ENCODE measurements around the gene C19orf12. TPM values are rescaled to one million over a fixed set of nuclear protein-coding genes. Genes with fewer than 3 reads are reported as not detected.
"Not testable (repeated sequence)": the region's sequence is repeated elsewhere in the genome, so short reads cannot be mapped to it uniquely, and the experiment has no call there.

C19orf12 gene
- total RNA-seq, 1 donor from 2014 or later, result 14.2 TPM

GRCh38 chr19:29711584-29712132, 3.4 kb downstream of the C19orf12 start:
- intact Hi-C loops (cut with DNase I), result loop anchor here (10.0 kb wide), 1 partner anchor 47 kb away; the partner anchor contains the start of gene PLEKHF1
- Histone ChIP-seq H3K27me3 (no peaks in the 10 kb centered on the region), H3K36me3 (no peaks in the 10 kb centered on the region), H3K4me1 (peaks cover 29% of the 10 kb centered on the region), H3K4me3 (no peak overlapping the region), H3K27ac (no peak overlapping the region), H3K9me3 (no peaks in the 10 kb centered on the region)
- TF ChIP-seq CTCF (IDR thresholded peaks at IDR 0.05), result no peak
- no peak for TF ChIP-seq POLR2A (IDR thresholded peaks at IDR 0.05)
- no peak for DNase-seq (ENCODE audit: extremely low spot score in 2 of 2)

GRCh38 chr19:29709440-29709798, 5.6 kb downstream of the C19orf12 start:
- H3K4me3 ChIP-seq; intact Hi-C loops (cut with DNase I); DNase-seq (ENCODE audit: extremely low spot score in 2 of 2); H3K27ac ChIP-seq; H3K9me3 ChIP-seq; H3K27me3 ChIP-seq; H3K36me3 ChIP-seq: not testable (repeated sequence)
- peaks cover 17% of the 10 kb centered on the region for H3K4me1 ChIP-seq

GRCh38 chr19:29708554-29709439, 6.3 kb downstream of the C19orf12 start:
- TF ChIP-seq POLR2A (IDR thresholded peaks at IDR 0.05), result no peak
- TF ChIP-seq CTCF (IDR thresholded peaks at IDR 0.05), result no peak
- TF ChIP-seq POLR2AphosphoS5 (IDR thresholded peaks at IDR 0.05; ENCODE audit: insufficient read depth in 1 of 2, low read depth in 1 of 2), result no peak
- Histone ChIP-seq H3K9me3 (no peaks in the 10 kb centered on the region), H3K4me1 (peaks cover 11% of the 10 kb centered on the region), H3K27me3 (no peaks in the 10 kb centered on the region), H3K27ac (no peak overlapping the region), H3K36me3 (peaks cover 0 to 8% of the 10 kb centered on the region in 2 donors), H3K4me3 (no peak overlapping the region)
- intact Hi-C loops (cut with DNase I), result no loop called here
- DNase-seq (ENCODE audit: extremely low spot score in 2 of 2), result no peak

- Histone ChIP-seq H3K4me1 (no peaks in the 10 kb centered on the region), H3K27ac (no peak overlapping the region), H3K9me3 (no peaks in the 10 kb centered on the region), H3K27me3 (no peaks in the 10 kb centered on the region), H3K4me3 (no peak overlapping the region), H3K36me3 (peaks cover 0 to 15% of the 10 kb centered on the region in 2 donors)
- no peak for DNase-seq (ENCODE audit: extremely low spot score in 2 of 2)
- TF ChIP-seq POLR2AphosphoS5 (IDR thresholded peaks at IDR 0.05; ENCODE audit: insufficient read depth in 1 of 2, low read depth in 1 of 2) (no peak), CTCF (IDR thresholded peaks at IDR 0.05) (no peak), POLR2A (IDR thresholded peaks at IDR 0.05) (no peak)
- intact Hi-C loops (cut with DNase I), result no loop called here
These were observed 8.4 kb downstream of the C19orf12 start for GRCh38 chr19:29706635-29707034.

- no peaks in the 10 kb centered on the region for H3K4me1 ChIP-seq
- no peaks in the 10 kb centered on the region for H3K27me3 ChIP-seq
- H3K36me3 ChIP-seq, result peaks cover 0 to 15% of the 10 kb centered on the region in 2 donors
- DNase-seq (ENCODE audit: extremely low spot score in 2 of 2), result no peak
- H3K9me3 ChIP-seq, result no peaks in the 10 kb centered on the region
- no peak for TF ChIP-seq POLR2AphosphoS5 (IDR thresholded peaks at IDR 0.05; ENCODE audit: insufficient read depth in 1 of 2, low read depth in 1 of 2)
- TF ChIP-seq POLR2A (IDR thresholded peaks at IDR 0.05), result no peak
- no peak for TF ChIP-seq CTCF (IDR thresholded peaks at IDR 0.05)
- no peak overlapping the region for H3K27ac ChIP-seq
- intact Hi-C loops (cut with DNase I), result no loop called here
- H3K4me3 ChIP-seq, result no peak overlapping the region
These were observed 9.4 kb downstream of the C19orf12 start for GRCh38 chr19:29705706-29706105.

All from vagina (tissue), 2 donors.